GM19395 (cell line): Measurements from ENCODE around the gene FGF1.

Source experiments
- ATAC-seq: cut with Tn5 transposase; IDR thresholded peaks from one replicate; pipeline ENCODE4 v1.9.1; 2021; ENCODE audit warnings: mild to moderate bottlenecking, moderate library complexity; ENCODE audit not compliant: unreplicated experiment

The FGF1 gene

DNA sequence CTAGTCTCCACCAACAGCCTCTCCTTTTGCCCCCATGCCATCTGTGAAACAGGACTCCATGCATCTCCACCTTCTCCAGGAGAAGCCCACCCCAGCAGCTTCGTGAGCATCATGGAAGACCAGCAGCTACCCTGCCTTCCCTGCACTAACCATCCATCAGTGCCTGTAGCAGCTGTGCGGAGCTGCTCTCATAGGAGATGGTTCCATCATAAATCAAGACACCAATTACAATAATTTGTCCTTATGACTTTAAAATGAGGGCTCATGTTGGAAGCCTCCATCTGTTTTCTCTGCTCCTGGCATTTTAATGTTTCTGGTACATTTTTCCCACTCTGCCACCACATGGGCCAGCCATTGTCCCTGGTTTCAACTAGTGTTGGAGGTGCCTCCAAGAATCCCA is 69.9 kb downstream of the FGF1 start:
- ATAC-seq: no peak

DNA sequence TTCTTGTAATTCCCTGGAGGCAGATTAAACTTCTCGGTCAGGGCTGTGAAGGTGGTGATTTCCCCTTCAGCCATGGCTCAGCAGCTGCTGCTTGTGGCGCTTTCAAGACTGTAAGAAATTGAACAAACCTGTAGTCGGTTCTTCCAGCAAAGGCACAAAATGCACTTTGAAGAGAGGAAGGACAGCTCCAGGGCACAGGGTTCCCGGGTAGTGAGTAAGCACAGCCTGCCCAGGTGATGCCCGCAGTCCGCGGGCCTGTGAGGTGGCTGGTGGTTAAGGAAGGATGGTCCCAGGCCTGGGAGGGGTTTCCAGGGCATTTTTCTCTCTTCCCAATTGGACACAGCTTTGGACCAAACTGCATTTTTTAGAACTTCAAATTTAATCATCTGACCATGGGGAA is 71.8 kb downstream of the FGF1 start:
- no peak for ATAC-seq

DNA sequence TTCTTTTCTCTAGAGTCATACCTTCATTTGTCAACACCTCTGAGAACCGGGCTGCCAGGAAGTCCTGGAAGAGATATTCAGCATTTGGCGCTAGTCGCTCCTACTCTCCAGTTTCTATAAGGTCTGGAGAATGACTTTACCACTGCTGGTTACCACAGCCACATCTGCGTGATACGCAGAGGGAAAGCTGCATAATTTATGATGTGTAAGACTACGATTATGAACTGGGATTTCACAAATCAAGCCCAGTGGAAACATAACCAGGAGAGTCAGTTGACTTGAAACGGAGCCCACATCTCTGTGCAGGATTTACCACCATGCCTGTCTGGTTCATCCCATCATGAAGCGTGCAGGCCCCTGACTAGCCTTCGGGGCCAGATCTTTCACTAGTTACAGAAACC is 72.6 kb downstream of the FGF1 start:
- no peak for ATAC-seq

DNA sequence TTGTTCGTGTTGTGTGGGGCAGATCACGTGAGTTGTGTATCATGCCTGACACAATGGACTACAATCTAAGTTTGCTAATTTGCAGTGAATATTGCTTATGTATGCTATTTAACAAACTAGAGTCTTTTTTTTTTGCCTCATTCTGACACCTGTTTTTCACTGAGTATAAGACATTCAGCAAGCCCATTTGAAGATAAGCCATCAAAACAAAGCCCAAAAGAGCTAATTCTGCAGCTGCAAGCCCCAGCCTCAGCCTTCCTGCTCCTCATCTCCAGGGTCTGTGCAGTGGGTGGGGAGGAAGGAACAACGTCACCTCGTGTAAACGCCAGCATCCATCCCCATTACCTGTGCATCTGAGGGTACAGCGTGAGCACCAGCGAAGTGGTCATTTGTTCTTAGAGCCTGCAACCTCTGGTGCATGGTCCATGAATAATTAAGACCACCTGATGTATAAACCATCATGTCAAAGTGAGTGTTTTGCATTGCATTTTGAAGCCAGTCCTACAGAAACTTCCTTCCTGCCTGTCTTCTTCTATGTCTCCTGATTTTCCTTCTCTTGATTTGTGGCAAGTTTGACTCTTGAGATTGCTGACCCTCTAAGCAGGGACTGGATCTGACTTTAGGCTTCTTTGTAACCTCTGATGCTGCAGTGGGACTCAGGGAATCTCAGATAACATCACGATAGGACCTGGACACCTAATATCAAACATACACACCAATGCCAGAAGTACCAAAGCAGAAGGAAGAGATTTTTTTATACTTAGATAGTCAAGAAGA is 73.2 kb downstream of the FGF1 start:
- no peak for ATAC-seq

DNA sequence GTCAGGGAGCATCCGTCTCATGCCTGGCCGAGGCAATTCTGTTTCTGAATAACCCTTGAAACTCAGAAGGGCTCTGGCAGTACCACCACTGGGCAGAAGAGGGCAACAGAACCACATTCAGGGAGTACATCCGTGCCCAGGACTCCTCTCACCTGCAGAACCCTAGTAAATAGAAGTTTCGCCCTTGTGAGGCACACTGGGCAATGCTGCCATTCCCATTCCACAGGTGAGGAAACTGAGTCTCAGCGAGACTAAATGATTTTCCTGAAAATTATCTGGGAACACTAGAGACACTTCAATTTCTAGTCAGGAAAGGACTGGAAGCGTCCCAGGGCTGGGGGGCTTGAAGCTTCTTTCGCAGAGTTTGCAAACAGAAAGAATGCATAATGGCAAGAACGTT is 74.7 kb downstream of the FGF1 start:
- ATAC-seq: peak; percentile 93

DNA sequence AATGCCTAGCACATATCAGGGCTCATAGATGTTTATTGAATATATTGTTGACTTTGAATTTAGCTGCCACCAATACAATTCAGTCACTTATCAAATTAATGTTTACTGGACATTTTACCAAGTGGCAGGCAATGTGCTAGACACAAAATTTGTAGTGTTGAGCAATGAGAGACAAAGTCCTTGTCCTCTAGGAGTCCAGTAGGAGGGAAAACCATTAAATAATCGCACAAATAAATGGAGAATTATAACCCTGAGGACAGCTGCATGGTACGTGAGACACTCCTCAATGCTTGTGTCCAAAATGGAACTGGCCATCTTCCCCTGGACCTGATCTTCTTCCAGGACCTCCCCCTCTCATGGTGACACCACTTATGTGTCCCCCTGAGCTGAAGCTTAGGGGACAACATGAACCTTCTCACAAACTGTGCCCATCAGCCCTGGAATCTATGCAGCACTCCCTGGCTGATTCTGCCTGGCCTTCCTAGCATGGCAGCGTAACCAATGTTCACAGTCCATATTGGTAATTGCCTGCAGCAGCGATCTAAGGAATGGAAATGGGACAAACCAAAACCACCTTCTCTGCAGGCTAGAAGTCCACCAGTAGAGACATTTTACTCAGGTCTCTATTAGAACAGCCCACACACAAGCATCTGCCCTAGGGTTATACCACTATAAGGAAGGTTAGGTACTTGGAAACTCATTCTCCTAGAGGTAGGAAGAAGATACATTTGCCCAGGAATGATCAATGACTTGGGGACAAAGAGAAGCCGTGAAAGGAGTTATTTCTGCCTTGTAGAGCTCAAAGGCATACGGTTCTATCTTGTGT is 75.5 kb downstream of the FGF1 start:
- ATAC-seq: no peak

DNA sequence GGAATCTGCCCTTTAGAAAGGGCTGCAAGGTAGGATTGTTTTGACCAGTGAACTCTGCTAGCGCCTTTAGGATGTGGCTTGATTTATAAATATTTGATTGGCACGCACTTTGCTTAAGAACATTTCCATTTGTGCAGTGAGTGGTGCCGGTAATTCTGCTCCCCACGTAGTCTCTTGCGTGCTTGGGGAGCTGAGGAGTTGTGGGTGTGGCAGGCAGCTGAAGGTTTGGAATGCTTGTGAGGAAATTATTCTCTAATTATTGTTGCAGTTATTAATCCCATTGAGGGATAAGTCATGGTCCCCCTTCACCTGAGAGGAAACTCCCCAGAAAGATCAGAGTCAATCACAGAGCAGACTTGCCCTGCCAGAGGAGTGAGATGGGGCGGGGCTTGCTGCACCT is 76.7 kb downstream of the FGF1 start:
- ATAC-seq: no peak

DNA sequence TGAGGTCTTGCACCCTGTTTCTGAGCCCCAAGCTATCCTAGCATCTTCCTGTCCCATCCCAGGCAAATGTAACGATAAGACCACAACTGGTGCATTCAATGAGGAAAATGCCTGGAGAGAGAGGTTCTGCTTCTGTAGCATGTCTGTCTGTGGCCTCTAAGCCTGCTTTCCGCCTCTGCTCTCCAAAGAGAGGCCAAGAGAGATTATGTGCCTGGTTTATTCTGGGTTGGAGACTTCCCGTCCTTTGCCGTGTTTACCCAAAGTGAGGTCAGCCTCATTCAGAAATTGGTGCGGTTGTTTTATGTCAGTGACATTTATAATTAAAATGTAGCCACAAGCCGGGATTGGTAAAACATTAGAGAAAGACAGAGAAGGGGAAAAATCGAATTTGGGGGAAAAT is 77.8 kb downstream of the FGF1 start:
- ATAC-seq: no peak

DNA sequence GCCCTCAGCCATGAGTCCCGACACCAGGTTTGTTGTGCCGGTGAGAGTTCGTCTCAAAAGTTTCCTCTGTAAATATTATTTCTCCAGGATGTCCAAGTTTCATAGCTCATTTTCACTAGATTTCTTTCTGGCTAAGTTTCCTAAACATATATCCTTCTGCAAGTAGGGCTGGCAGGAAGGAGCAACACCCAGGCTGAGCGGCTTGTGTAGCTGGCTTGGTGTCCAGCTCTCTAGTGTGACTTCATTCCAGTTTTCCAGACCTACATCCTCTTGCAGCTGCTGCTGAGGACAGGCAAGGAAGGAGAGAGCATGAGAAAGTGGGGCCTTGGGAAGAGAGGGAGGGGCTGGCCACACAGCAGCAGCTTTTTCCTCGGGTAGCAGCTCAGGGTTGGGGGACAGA is 80.3 kb downstream of the FGF1 start:
- no peak for ATAC-seq

DNA sequence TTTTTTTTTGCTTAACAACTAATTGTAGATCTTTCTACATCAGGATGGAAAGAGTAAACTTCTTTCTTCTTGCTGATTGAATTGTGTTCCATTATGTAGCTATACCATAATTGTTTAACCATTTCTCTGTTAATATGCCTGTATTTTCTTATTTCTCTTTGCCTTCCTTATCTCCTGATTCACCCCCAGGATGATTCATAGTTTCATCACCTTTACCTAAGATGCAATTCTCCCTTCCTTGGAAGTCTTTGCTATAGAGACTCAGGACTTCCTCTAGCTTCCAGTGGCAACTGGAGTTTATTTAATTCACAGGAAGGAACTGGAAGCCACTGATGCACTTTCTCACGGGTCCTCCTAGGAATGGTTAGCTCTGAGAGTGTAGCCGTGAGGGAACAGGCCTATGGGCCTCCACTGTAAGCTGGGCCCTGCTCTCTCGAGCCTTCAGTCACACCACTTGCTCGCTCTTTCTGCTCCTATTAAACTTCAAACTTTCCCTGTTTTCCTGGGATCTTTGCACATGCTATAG is 83.1 kb downstream of the FGF1 start:
- no peak for ATAC-seq

DNA sequence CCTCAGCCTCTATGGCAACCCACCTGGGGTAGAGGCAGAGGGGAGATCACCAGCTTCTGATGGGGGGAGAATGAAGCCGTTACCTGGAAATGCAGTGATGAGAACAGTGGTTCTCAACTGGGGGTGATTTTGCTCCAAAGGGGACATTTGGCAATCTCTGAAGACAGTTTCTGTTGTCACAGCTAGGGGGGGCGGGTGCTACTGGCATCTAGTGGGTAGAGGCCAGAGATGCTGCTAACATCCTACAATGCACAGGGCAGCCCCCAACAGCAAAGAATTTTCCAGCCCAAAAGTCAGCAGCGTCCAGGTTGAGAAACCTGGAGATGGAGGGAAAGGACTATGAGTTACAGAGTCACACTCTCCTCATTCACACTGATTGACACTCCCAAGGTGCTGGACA is 84.5 kb downstream of the FGF1 start:
- no peak for ATAC-seq

DNA sequence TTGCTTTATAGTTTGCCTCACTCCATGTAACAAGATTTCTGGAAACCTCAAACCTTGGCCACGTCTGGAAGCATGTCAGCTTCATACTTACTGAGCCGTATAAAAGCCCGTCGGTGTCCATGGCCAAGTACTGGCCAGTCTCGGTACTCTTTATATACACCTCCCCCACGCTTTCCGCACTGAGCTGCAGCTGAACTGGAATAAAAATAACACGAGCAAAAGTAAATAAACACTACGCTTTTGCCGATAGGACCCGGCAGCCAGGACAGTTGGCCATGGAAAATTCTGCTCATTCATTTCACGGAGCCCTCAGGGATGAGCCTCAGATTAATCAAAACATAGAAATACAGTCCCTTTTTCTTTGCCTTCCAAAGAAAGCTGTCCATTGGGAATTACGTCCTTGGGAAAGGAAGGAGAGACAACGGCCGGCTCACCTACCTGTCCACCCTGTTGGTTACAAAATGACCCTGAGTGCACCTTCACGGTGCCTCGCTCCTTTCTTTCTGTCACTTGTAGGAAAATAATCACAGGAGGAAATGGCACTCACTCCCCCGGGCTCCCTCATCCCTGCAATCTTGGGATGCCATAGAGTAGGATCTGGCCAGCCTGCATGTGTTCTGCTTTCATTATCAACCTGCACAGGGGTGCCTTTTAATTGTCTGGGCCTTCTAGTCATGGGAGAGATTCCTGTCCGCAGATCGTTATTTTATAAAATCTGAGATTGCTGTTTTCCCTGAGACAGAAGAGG is 85.1 kb downstream of the FGF1 start:
- no peak for ATAC-seq

DNA sequence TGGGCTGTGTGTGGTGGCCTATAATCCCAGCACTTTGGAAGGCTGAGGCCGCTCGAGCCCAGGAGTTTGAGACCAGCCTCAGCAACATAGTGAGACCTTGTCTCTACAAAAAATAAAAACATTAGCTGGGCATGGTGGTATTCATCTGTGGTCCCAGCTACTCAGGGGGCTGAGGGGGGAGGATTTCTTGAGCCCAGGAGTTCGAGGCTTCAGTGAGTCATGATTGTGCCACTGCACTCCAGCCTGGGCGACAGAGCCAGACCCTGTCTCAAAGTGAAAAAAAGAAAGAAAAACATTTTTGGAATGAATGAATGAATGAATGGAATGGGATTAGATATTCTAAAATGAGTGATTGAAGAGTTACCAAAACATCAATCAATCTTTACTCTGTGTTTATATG is 85.8 kb downstream of the FGF1 start:
- ATAC-seq: no peak

DNA sequence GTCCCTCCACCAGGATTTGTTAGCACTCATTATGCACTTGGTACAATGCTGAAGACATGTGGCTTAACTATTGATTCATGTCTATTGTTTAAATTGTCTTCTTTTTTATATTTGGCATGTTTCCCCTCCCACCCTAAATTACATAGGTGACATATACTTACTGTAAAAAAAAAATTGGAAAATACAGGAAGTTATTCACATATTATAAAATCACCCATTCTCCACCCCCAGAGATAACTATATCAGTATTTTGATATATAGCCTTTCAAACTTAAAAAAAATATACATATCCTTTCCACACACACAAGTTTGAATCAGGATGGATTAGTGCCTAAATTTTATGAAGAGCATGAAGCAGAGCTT is 87.6 kb downstream of the FGF1 start:
- ATAC-seq: no peak

DNA sequence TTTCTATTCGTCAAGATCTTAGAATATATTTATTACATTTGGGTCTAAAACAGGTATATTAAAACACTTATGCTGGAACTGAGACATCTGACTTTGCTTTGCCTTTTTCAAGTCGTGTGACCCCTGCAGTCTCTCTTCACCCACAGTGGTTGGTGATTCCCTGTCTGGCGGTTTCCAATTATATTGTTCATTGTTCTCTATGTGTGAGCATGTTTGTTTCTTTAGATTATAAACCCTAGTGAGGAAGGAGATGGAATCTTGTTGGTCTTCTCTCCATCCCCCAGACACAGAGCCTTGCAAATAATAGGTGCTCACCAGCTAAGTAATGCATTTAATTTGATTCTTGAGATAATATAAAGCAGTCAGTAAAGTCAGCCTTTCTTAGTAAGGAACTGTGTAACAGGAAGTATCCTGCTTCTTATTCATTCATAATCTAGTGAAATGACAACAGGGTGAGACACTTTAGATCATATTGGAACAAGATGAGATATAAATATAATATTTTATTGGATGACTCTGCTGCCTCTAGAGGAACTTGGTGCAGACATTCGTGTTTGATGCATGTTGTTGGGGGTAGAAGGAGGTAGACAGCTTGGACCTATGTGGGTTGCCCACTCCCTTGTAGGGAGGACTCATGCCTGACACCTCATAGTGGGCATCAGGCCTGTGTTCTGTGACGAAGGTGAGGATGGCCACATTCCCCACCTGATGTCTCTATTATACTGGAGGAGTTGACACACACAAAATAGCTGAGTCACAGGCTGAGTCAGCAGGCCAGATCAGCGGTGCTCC is 88.1 kb downstream of the FGF1 start:
- ATAC-seq: no peak

DNA sequence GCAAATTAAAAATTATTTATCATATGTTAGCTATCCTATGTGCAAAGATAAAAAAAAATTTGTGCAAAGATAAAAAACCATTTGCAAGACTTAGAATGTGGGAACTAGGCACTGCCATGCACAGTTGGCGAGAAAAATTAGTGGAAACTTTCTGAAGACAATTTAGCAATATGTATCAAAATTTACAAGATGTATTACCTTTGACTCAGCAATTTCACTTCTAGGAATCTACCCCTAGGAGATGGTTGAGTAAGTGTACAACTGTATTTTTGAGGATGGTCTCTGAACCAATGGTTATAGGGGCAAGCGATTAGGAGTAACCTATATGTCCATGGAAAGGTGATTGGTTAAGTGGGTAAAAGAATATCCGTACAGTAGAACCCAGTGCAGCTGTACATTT is 88.9 kb downstream of the FGF1 start:
- no peak for ATAC-seq

DNA sequence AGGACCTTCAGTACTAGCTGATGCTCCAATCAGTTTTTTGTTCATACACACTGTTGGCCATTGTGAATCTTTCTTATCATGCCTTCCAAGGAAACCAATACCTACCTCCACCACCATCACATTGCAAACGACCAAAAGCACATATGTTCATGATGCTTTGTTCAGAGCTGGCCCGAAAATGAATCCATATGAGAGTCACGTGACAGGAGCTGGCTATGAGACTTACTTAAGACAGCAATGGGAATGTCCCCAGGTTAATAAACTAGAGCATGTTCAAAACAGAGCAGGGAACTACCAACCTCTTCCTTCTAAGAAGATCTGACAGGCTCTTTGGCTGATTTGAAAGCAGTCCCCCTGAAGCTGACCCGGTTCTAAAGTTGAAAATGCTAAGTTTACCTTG is 93.5 kb downstream of the FGF1 start:
- ATAC-seq: no peak

DNA sequence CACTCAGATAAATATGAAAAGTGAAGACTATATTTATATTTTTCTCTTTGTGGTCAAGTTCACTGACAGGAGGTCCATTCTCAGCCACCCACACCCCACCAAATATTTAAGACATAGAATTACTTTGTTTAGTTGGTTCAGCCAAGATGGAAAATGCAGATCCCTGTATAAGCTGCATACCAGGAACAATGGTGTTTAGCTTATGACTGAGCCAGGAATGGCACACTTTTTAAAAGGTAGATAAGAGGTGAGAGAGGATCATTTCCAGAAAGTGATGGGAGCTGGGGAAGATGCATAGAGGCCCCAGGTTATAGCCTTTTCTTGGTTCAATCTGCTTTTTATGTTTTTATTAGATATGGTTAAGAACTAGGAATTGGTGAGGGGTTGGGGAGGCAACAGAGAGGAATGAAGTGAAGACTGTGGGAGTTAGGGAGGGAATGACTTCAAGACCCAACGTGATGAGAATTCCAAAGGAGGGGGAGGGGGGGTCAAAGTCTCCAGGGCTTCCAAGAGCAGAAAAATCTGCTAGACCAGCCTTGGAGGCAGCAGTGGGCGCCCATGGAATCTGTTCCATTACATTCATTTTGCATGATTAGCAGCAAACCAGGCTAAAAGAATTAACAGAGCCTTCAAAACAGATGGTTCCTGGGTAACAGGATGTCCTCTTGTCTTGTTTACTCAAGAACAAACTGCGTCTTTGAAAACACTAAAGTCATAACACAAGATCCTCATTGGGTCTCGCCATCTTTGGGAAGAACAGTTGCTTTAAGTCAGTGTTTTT is 95.2 kb downstream of the FGF1 start:
- ATAC-seq: no peak

DNA sequence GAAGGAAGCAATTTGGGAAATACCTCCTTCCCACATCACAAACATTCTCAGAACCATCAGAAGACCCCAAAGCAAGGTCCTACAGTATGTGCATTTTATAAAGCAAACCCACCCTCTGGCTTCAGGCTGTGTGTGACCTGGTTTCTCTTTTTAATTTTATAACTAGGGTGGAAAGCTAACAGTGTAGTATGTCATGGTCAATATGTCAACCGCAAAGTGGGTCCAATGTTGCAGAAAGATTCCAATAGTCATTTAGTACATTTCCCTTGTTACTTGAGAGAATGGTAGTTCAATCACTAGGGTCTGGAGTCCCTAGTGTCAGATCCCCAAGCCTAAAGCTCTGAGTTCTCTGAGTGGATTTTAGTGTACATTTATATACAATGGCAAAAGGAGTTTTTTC is 96.2 kb downstream of the FGF1 start:
- ATAC-seq: no peak

DNA sequence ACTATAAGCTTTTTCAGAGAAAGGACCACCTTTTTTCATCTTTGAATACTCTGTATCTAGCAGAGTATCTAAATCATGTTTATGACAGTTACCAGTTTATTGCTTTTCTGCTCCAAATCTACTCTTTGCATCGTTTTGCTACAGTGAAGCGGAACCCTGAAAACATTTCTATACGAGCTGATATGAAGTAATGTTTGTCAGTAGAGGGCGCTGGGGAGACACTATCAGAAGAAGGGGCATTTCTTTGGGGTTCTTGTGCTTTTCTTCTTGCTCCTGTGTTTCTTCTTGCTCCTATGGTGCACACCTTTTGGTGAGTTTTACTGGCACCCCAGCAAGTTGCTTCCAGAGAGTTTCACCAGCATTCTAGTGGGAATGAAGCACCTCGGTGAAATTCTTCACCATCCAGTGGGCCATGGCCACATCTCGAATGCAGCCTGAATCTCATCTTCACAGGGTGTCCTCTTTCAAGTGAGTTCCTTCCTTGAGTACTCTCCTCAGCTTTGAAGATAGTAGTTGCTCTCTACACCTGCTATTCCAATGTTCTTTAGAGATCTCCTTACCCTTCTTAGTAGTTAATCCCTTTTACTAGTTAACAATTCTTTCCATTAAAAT is 98.4 kb downstream of the FGF1 start:
- ATAC-seq: no peak
